Suprapubic skin (tissue), 4 donors: ENCODE results near the gene TSPEAR.
"Not testable (repeated sequence)": the region's sequence is repeated elsewhere in the genome, so short reads cannot be mapped to it uniquely, and the experiment has no call there.

Experiments used
- POLR2A ChIP-seq, 2 donors: fragments of 450-650 bp; IDR thresholded peaks; one replicate each; pipeline ENCODE4 v1.6.1; 2017; ENCODE audit warnings: antibody characterized with exemption in 2 of 2, mild to moderate bottlenecking in 2 of 2, moderate library complexity in 2 of 2
- POLR2AphosphoS5 ChIP-seq, 3 donors: sonication (generic); formaldehyde crosslinking; IDR thresholded peaks; one replicate each; pipeline ENCODE4 v1.6.1; 2017; ENCODE audit warnings: antibody characterized with exemption in 3 of 3
- TF ChIP-seq, protein P1 (sequence below), 2 donors: fragments of 200-600 bp in 1 of 2; fragments of 450-650 bp in 1 of 2; sonication (generic) in 1 of 2; IDR thresholded peaks; one replicate each; pipeline ENCODE4 v1.5.1; 2016 to 2019; ENCODE audit warnings: antibody characterized with exemption in 2 of 2, mild to moderate bottlenecking in 1 of 2, moderate library complexity in 1 of 2

DNA sequence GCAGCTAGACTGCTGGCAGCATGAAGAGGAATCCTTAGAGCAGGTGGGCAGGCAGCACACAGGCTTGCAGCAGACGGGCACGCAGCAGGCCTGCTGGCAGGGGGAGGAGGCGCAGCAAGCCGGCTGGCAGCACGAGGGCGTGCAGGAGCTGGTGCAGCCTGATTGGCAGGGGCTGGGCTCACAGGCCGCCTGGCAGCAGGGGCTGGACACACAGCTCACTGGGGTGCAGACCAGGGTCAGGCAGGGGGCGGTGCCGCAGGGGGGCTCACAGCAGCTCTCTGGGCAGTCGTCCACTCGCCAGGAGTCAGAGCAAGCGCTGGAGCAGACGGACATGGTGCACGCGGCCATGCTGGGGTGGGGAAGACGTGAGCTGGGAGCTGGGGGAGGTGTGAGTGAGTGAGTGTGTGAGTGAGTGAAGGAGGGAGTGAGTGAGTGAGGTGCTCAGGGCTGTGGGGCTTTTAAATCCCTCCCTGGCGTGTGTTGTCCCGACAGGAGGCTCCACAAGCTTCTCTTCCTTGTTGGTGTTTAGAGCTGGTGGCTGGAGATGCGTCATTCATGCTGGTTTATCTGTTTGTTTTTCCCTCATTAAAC lies 131.0 kb downstream of the TSPEAR start, which contains the start of gene KRTAP10-5:
- TF ChIP-seq, protein P1, sequence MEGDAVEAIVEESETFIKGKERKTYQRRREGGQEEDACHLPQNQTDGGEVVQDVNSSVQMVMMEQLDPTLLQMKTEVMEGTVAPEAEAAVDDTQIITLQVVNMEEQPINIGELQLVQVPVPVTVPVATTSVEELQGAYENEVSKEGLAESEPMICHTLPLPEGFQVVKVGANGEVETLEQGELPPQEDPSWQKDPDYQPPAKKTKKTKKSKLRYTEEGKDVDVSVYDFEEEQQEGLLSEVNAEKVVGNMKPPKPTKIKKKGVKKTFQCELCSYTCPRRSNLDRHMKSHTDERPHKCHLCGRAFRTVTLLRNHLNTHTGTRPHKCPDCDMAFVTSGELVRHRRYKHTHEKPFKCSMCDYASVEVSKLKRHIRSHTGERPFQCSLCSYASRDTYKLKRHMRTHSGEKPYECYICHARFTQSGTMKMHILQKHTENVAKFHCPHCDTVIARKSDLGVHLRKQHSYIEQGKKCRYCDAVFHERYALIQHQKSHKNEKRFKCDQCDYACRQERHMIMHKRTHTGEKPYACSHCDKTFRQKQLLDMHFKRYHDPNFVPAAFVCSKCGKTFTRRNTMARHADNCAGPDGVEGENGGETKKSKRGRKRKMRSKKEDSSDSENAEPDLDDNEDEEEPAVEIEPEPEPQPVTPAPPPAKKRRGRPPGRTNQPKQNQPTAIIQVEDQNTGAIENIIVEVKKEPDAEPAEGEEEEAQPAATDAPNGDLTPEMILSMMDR (IDR thresholded peaks at IDR 0.05), result not testable (repeated sequence)
- TF ChIP-seq POLR2A, POLR2AphosphoS5 (IDR thresholded peaks at IDR 0.05): not testable (repeated sequence)
